Stimulated activated CD4-positive, alpha-beta T cell treated with anti-CD3 and anti-CD28 coated beads, TNF-alpha, amount 100 ng/mL, for 24 hours (primary cell): Measurements from ENCODE around the gene SNX9.
A peak's percentile ranks its signal among the peaks of the same experiment; 100 is the strongest.
"Not testable (repeated sequence)": the region's sequence is repeated elsewhere in the genome, so short reads cannot be mapped to it uniquely, and the experiment has no call there.

Source experiments
- DNase-seq, 3 experiments: peaks; one replicate each; pipeline ENCODE4 v3.0.0-alpha.2; 2020; ENCODE audit warnings: low read depth in 3 of 3

Gene SNX9

GRCh38 chr6:157885211-157885788 lies 62.3 kb downstream of the SNX9 start:
- DNase-seq = peak in 2 of 3 experiments; percentile 31 to 55

GRCh38 chr6:157885876-157886275 lies 62.8 kb downstream of the SNX9 start:
- DNase-seq = peak in 1 of 3 experiments; percentile 31

GRCh38 chr6:157887892-157888291 lies 64.8 kb downstream of the SNX9 start:
- no peak for DNase-seq

GRCh38 chr6:157891544-157892362 lies 68.7 kb downstream of the SNX9 start:
- DNase-seq = no peak

GRCh38 chr6:157892363-157892877 lies 69.4 kb downstream of the SNX9 start:
- DNase-seq = no peak

- no peak for DNase-seq
Observed at GRCh38 chr6:157893238-157893637, 70.2 kb downstream of the SNX9 start.

GRCh38 chr6:157895585-157895984 lies 72.5 kb downstream of the SNX9 start:
- no peak for DNase-seq

GRCh38 chr6:157896932-157897331 lies 73.9 kb downstream of the SNX9 start:
- DNase-seq = no peak

GRCh38 chr6:157898169-157898568 lies 75.1 kb downstream of the SNX9 start:
- no peak for DNase-seq

- no peak for DNase-seq
Observed at GRCh38 chr6:157898640-157899039, 75.6 kb downstream of the SNX9 start.

GRCh38 chr6:157900262-157900661 lies 77.2 kb downstream of the SNX9 start:
- DNase-seq = not testable (repeated sequence)

- DNase-seq = not testable (repeated sequence)
Observed at GRCh38 chr6:157900751-157901150, 77.7 kb downstream of the SNX9 start.

- no peak for DNase-seq
Observed at GRCh38 chr6:157904999-157905398, 82.0 kb downstream of the SNX9 start.

- DNase-seq = no peak
Observed at GRCh38 chr6:157905590-157906342, 82.7 kb downstream of the SNX9 start.

GRCh38 chr6:157906537-157907061 lies 83.6 kb downstream of the SNX9 start:
- DNase-seq = no peak

GRCh38 chr6:157907651-157908050 lies 84.6 kb downstream of the SNX9 start:
- no peak for DNase-seq

- no peak for DNase-seq
Observed at GRCh38 chr6:157908369-157909281, 85.6 kb downstream of the SNX9 start.

- DNase-seq = no peak
Observed at GRCh38 chr6:157909282-157909664, 86.2 kb downstream of the SNX9 start.

GRCh38 chr6:157911278-157911677 lies 88.2 kb downstream of the SNX9 start:
- DNase-seq = no peak

- no peak for DNase-seq
Observed at GRCh38 chr6:157911786-157912185, 88.7 kb downstream of the SNX9 start.

- no peak for DNase-seq
Observed at GRCh38 chr6:157912326-157912725, 89.3 kb downstream of the SNX9 start.
